GM12874 (cell line): Measurements from ENCODE around the gene RIC8A.

ENCODE experiments used
- CTCF ChIP-seq: IDR thresholded peaks from 2 replicates; pipeline ENCODE4 v1.5.1; 2011; ENCODE audit warnings: low read depth, mild to moderate bottlenecking, control low read depth, low read length, moderate library complexity; ENCODE audit not compliant: insufficient read depth

RIC8A gene

GRCh38 chr11:232783-233565, 25.5 kb downstream of the RIC8A start:
- no peak for TF ChIP-seq CTCF

- TF ChIP-seq CTCF, result no peak
Observed at GRCh38 chr11:235180-235579, 27.7 kb downstream of the RIC8A start.

GRCh38 chr11:235609-235996, 28.1 kb downstream of the RIC8A start:
- TF ChIP-seq CTCF, result no peak

- TF ChIP-seq CTCF, result no peak
Observed at GRCh38 chr11:235997-236773, 28.7 kb downstream of the RIC8A start, which contains the start of gene SIRT3. Gene SIRT3, minus strand, starts transcription at chr11:236342. Its CDS starts 14 bp downstream, at chr11:236328.

- TF ChIP-seq CTCF, result no peak
Observed at GRCh38 chr11:236774-237767, 29.6 kb downstream of the RIC8A start, which contains the start of gene PSMD13. Gene PSMD13, plus strand, starts transcription at chr11:236976. Its CDS starts 74 bp downstream, at chr11:237050.

GRCh38 chr11:240315-240714, 32.8 kb downstream of the RIC8A start:
- TF ChIP-seq CTCF, result no peak
